ENCODE data around the gene SLC25A39. TPM values are rescaled to one million over a fixed set of nuclear protein-coding genes. Genes with fewer than 3 reads are reported as not detected.
A peak's percentile ranks its signal among the peaks of the same experiment; 100 is the strongest.

The SLC25A39 gene
- total and polyA plus RNA-seq, 2 of the 13 experiments (the other 11 are each of a cell fraction or from before 2014, with no cell fraction given), result 144 to 151 TPM

DNA sequence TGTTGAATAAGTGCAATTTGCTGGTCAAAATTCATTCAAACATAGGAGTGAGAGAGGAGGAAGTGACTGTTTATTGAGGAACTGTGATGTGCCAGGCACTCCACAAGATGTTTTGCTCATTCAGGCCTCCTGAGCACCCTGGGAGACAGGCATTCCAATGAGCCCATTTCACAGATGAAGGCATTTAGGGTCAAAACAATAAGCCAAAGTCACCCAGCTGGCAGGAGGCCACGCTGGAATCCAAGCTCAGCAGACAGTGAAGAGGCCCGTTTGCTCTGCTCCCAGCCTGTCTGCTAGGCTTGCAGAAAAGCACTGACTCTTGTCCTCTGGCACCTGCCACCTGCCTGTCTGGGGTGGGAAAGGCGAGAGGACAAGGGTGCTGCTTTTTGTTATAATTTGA is 10.1 kb upstream of the SLC25A39 start:
- H3K9ac ChIP-seq (ENCODE audit: insufficient read depth, low read depth, low read length), result no peak overlapping the region
- peaks cover 24% of the 10 kb centered on the region for H3K4me1 ChIP-seq (ENCODE audit: insufficient read depth, low read length)
- no TSS peak for BruUV-seq (replicated peaks)
- TF ChIP-seq ZNF629 (CRISPR knock-in tag; conservative IDR thresholded peaks at IDR 0.05) (peak; percentile 87), ZFP1 (CRISPR knock-in tag; IDR thresholded peaks at IDR 0.05) (no peak), ZNF501 (CRISPR knock-in tag; IDR thresholded peaks at IDR 0.05) (0 out of 2 replicates have a peak, but pooled peaks have one; percentile 40), CEBPG (CRISPR knock-in tag; IDR thresholded peaks at IDR 0.05) (no peak), DMAP1 (CRISPR knock-in tag; IDR thresholded peaks at IDR 0.05) (no peak)
- TF ChIP-seq, protein P1, sequence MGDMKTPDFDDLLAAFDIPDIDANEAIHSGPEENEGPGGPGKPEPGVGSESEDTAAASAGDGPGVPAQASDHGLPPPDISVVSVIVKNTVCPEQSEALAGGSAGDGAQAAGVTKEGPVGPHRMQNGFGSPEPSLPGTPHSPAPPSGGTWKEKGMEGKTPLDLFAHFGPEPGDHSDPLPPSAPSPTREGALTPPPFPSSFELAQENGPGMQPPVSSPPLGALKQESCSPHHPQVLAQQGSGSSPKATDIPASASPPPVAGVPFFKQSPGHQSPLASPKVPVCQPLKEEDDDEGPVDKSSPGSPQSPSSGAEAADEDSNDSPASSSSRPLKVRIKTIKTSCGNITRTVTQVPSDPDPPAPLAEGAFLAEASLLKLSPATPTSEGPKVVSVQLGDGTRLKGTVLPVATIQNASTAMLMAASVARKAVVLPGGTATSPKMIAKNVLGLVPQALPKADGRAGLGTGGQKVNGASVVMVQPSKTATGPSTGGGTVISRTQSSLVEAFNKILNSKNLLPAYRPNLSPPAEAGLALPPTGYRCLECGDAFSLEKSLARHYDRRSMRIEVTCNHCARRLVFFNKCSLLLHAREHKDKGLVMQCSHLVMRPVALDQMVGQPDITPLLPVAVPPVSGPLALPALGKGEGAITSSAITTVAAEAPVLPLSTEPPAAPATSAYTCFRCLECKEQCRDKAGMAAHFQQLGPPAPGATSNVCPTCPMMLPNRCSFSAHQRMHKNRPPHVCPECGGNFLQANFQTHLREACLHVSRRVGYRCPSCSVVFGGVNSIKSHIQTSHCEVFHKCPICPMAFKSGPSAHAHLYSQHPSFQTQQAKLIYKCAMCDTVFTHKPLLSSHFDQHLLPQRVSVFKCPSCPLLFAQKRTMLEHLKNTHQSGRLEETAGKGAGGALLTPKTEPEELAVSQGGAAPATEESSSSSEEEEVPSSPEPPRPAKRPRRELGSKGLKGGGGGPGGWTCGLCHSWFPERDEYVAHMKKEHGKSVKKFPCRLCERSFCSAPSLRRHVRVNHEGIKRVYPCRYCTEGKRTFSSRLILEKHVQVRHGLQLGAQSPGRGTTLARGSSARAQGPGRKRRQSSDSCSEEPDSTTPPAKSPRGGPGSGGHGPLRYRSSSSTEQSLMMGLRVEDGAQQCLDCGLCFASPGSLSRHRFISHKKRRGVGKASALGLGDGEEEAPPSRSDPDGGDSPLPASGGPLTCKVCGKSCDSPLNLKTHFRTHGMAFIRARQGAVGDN (CRISPR knock-in tag; IDR thresholded peaks at IDR 0.05), result peak; percentile 11; the same call in 1 of the 2 replicates
- TF ChIP-seq, protein P2, sequence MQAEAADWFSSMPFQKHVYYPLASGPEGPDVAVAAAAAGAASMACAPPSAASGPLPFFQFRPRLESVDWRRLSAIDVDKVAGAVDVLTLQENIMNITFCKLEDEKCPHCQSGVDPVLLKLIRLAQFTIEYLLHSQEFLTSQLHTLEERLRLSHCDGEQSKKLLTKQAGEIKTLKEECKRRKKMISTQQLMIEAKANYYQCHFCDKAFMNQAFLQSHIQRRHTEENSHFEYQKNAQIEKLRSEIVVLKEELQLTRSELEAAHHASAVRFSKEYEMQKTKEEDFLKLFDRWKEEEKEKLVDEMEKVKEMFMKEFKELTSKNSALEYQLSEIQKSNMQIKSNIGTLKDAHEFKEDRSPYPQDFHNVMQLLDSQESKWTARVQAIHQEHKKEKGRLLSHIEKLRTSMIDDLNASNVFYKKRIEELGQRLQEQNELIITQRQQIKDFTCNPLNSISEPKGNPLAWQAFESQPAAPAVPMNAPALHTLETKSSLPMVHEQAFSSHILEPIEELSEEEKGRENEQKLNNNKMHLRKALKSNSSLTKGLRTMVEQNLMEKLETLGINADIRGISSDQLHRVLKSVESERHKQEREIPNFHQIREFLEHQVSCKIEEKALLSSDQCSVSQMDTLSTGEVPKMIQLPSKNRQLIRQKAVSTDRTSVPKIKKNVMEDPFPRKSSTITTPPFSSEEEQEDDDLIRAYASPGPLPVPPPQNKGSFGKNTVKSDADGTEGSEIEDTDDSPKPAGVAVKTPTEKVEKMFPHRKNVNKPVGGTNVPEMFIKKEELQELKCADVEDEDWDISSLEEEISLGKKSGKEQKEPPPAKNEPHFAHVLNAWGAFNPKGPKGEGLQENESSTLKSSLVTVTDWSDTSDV (CRISPR knock-in tag; IDR thresholded peaks at IDR 0.05), result no peak
- ChIA-PET CTCF (ENCODE audit: low intra/inter-chr PET ratio, low total read pairs) (no interaction called here), POLR2A (interaction anchor here (2.3 kb wide), 1 partner anchor 10 kb away, joined by 8 read pairs; the partner anchor contains the start of gene GRN)
- no peak overlapping the region for H3K4me3 ChIP-seq (replicated peaks in 1 of 3; ENCODE audit: insufficient read depth in 1 of 3, low read depth in 2 of 3, low read length in 3 of 3)
- DNase-seq (ENCODE audit: low spot score) (no peak), ATAC-seq (peak; percentile 57), FAIRE-seq (no peak)
- peaks cover 2 to 40% of the 10 kb centered on the region in 2 experiments for H3K27me3 ChIP-seq (ENCODE audit: control insufficient read depth in 1 of 2, insufficient read depth in 2 of 2, low read length in 2 of 2)
- 7% methylated on average over 3 of the region's 3 CpGs for WGBS (ENCODE audit: low lambda C conversion rate)
- H3K36me3 ChIP-seq (replicated peaks in 1 of 2; ENCODE audit: control insufficient read depth in 1 of 2, insufficient read depth in 2 of 2, low read length in 2 of 2), result no peaks in the 10 kb centered on the region
- intact Hi-C loops (cut with micrococcal nuclease; ENCODE audit: unreplicated experiment) (no loop called here), in situ Hi-C loops (cut with HindIII; ENCODE audit: extremely low pct_ligation_motif_present, low pct_unique_long_range_greater_than_20kb) (no loop called here)
- no peaks in the 10 kb centered on the region for H4K20me1 ChIP-seq (ENCODE audit: insufficient read depth, low read length)
- H3K27ac ChIP-seq (ENCODE audit: extremely low read length, insufficient read depth, low read length), result no peak overlapping the region
- no peak overlapping the region for H3K4me2 ChIP-seq (ENCODE audit: low read depth, low read length)
- no peak overlapping the region for H2AFZ ChIP-seq (ENCODE audit: low read length)
- H3K79me2 ChIP-seq (ENCODE audit: insufficient read depth, low read length), result no peaks in the 10 kb centered on the region
- no peaks in the 10 kb centered on the region for H3K9me3 ChIP-seq (ENCODE audit: low read length)
